ENCODE results near the gene POLE2.

DNA sequence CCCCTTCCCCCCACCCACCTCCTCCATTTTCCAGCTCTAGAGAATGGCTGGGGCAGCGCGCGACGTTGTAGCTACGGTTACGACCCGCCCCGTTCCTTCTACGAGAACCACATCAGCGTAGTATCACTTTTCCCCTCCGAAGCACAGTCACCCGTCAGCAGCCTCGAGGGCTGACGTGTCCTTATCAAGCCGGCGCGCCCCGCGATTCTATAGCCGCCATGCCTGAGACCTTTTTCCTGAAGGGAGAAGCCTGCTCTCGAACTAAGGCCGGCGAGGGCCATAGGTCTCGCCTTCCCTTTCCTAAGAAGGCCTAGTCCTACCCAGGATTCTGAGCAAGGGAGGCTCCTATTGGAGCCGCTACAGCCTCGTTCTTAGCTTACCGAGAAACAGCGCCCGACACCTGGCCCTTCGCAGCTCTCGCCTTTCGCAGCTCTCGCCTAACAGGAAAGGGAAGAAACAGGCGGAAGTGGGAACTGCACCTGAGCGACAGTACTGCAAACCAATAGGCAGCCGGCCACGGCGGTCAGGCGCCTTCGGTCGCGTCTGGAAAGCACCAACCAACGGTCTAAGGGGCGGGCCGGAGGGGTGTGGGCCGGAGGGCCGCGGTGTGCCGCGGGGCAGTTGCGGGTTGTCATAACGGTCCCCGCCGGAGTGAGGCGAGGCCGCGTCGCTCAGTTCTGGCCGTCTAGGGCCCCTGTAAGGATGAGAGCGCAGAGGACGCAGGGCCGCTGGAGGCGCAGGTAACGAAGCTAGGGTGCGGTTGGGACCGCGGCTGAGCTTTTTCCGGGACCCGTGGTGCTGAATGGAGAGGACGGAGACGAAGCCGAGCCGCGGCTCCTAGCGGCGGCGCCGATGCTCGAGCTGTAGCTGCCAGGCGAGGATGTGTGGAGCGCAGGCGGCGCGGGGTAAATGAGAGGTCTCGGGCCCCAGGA is 67.6 kb downstream of the POLE2 start, which contains the start of the genes MGAT2 and RPL36AL:
- TF ChIP-seq MYC (CRISPR knock-in tag; IDR thresholded peaks at IDR 0.05; ENCODE audit: borderline replicate concordance) (peak; percentile 67), SP1 (IDR thresholded peaks at IDR 0.05) (no peak), SP1 (CRISPR knock-in tag; IDR thresholded peaks at IDR 0.05) (no peak; the same call in 1 of the 2 replicates), ETV5 (CRISPR knock-in tag; IDR thresholded peaks at IDR 0.05; ENCODE audit: borderline replicate concordance) (peak; percentile 37; the same call in 1 of the 2 replicates), DPF2 (CRISPR knock-in tag; IDR thresholded peaks at IDR 0.05; ENCODE audit: borderline replicate concordance, low read depth) (no peak)
- TF ChIP-seq, protein P1, sequence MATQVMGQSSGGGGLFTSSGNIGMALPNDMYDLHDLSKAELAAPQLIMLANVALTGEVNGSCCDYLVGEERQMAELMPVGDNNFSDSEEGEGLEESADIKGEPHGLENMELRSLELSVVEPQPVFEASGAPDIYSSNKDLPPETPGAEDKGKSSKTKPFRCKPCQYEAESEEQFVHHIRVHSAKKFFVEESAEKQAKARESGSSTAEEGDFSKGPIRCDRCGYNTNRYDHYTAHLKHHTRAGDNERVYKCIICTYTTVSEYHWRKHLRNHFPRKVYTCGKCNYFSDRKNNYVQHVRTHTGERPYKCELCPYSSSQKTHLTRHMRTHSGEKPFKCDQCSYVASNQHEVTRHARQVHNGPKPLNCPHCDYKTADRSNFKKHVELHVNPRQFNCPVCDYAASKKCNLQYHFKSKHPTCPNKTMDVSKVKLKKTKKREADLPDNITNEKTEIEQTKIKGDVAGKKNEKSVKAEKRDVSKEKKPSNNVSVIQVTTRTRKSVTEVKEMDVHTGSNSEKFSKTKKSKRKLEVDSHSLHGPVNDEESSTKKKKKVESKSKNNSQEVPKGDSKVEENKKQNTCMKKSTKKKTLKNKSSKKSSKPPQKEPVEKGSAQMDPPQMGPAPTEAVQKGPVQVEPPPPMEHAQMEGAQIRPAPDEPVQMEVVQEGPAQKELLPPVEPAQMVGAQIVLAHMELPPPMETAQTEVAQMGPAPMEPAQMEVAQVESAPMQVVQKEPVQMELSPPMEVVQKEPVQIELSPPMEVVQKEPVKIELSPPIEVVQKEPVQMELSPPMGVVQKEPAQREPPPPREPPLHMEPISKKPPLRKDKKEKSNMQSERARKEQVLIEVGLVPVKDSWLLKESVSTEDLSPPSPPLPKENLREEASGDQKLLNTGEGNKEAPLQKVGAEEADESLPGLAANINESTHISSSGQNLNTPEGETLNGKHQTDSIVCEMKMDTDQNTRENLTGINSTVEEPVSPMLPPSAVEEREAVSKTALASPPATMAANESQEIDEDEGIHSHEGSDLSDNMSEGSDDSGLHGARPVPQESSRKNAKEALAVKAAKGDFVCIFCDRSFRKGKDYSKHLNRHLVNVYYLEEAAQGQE (IDR thresholded peaks at IDR 0.05; ENCODE audit: borderline replicate concordance in 1 of 2, low read depth in 1 of 2, low read length in 2 of 2): peak in 1 of 2 experiments; percentile 50; a peak in 1 of 4 replicates
